HG03135 (cell line): ENCODE results near the gene GAL3ST1.
"Not testable (repeated sequence)": the region's sequence is repeated elsewhere in the genome, so short reads cannot be mapped to it uniquely, and the experiment has no call there.

ENCODE experiments used
- ATAC-seq: cut with Tn5 transposase; IDR thresholded peaks from one replicate; pipeline ENCODE4 v1.9.1; 2021; ENCODE audit warnings: mild to moderate bottlenecking, moderate library complexity; ENCODE audit not compliant: unreplicated experiment

The GAL3ST1 gene

DNA sequence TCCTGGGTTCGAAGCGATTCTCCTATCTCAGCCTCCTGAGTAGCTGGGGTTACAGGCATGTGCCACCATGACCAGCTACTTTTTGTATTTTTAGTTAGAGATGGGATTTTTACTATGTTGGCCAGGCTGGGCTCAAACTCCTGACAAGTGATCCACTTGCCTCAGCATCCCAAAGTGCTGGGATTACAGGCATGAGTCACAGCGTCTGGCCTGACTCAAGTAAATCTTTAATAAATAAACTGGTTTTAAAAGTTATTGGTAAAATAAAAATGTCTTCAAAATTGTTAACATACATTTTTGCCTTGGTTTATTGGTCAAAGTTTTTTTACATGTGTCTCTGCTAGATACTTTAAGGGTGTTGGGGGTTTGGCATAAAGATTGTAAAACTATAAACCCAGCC lies 24.5 kb upstream of the GAL3ST1 start:
- no peak for ATAC-seq

GRCh38 chr22:30596886-30597285 lies 22.4 kb upstream of the GAL3ST1 start:
- no peak for ATAC-seq

DNA sequence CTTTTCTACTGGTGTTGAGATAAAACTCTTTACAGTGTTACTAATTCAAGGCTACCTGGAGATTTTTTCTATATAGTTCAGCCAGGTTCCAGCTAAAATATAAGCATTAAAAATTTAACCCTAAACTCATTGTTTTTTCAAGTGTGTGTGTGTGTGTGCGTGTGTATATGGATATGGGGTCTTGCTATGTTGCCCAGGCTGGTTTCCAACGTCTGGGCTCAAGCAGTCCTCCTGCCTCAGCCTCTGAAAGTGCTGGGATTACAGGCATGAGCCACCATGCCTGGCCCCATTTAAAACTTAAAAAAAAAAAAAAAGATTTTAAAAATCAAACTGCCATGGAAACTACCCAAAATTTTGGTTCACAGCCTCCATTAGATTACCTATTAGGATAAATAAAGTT lies 21.7 kb upstream of the GAL3ST1 start:
- no peak for ATAC-seq

DNA sequence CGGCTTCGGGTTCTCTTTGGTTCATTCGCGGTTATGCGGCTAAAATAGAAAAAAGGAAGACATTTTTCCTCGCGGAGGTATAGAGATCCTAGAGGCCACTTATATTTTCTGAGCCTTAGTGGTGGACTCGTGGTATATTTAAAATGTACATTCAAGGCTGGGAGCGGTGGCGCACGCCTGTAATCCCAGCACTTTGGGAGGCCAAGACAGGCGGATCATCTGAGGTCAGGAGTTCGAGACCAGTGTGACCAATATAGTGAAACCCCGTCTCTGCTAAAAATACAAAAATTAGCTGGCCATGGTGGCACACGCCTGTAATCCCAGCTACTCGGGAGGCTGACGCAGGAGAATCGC lies 17.9 kb upstream of the GAL3ST1 start:
- ATAC-seq: not testable (repeated sequence)

DNA sequence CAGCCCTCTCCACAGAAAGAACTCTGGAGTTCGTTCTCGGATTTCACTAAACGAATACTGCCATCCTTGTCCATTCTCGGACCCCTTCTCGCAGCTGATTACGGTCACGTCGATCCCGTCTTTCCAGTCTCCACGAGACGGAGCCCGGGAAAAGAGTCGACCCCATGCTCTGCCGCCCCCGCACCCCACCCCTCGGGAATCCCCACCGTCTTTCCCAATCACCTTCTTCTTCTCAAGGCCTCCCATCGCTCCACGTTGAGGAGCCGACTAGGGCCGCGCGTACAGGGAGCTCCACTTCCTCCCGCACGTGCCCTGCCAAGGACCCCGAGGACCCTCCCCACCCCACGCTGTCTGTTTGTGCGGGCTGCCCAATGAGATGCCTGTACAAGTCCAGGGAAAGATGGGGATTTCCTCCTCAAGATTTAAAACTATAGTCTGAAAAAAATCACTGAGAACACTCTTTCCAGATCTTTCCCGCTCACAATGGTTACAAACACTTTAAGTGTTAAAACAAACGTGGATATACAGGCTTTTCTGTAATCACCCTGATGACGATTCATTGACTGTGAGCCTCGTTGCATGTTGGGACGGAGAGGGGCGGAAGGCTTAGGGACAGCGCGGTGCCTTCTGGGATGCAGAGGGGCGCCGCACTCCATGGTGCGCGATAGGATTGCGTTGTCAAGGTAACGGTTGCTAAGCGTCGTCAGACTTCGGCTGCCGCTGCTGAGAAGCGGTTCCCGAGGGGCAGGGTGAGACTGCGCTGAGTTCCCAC lies 17.3 kb upstream of the GAL3ST1 start, which contains the start of gene PES1:
Gene PES1 (minus strand): TSS at position 323 of the 772 bp plus-strand sequence. CDS start 77 bp downstream, at position 246.
- ATAC-seq: peak; percentile 90

GRCh38 chr22:30591191-30591587 lies 16.7 kb upstream of the GAL3ST1 start:
- no peak for ATAC-seq

DNA sequence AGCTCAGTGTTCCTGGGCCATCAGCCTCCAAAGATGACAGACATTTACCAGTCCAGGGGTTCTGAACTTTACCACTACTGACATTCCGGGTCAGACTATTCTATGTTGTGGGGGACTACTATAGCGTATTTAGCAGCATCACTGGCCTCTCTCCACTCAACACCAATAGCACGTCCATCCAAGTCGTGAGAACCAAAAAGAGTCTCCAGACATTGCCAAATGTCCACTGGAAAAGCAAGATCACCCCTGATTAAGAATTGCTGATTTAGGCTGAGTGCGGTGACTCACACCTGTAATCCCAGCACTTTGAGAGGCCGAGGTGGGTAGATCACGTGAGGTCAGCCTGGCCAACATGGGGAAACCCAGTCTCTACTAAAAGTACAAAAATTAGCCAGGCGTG lies 11.9 kb upstream of the GAL3ST1 start:
- no peak for ATAC-seq

DNA sequence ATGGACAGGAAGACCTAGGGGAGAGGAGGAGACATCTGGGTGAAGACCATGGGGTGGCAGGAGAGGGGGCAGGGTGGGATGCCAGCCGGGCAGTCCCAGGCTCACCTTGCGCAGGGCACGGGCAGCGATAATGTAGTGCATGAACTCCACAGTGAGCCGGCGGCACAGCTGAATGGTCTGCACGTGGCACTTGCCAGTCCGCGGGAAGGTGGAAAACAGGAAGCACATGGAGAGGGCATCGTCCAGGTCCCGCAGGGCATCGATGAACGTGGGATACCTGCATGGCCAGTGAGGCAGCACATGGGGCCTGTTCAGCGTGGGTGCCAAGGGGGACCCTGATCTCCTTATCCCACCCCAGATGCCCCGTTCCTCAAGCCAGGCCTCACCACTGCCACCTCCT lies 10.0 kb upstream of the GAL3ST1 start:
- no peak for ATAC-seq

- no peak for ATAC-seq
Observed at GRCh38 chr22:30582788-30583545, 8.5 kb upstream of the GAL3ST1 start.

DNA sequence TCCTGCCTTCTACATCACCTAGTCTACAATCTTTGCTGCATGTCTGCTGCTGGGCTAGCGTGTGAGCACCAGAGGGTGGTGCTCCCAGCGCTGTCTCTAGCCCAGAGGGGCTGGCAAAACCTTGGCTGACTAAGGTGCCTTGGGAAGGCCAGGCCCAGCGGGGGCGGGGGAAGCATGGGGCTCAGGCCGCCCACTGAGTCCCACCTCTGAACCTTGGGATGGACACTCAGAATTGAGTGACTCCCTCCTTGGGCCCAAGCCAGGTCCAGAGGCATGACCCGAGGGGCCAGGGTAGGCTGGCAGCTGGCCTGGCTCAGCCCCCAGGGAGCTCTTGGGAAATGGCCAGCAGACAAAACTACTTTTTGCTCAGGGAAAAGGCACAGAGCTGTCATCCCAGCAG lies 7.6 kb upstream of the GAL3ST1 start:
- ATAC-seq: no peak

DNA sequence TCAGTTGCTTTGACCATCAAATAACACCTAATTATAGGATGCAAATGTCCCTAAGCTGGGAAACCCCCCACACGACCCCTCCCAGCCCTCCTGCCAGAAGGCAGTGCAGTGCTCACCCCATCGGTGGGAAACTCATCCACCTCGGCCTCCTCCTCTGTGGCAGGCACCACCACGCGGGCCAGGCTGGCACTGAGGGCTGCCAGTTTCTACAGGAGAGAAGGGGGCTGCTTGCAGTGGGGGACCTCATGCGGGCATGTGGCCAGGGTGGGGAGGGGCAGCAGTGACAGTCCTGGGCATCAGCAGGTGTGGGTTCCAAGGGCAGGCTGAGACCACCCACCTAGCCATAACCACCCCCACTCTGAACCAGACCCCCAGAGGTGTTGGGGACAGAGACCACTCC lies 6.4 kb upstream of the GAL3ST1 start:
- no peak for ATAC-seq

- ATAC-seq: no peak
Observed at GRCh38 chr22:30578481-30578880, 4.0 kb upstream of the GAL3ST1 start.

DNA sequence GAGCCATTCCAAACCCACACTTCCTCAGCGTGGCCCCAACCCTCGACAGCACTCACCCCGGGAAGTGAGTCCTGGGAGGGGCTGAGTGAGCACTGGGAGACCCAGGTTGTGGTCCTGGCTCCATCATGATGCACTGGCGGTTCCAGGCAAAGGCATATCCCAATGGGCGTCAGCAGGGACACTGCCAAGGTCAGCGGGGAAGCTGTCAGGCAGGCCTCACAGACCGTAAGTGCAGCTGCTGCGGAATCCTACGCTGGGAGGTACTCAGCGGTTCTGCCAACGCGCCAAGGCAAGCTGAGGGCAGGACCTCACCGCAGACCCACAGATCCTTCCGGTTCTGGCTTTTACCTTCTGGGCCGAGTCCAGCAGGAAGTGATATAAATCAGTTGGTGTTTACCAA lies 1.4 kb upstream of the GAL3ST1 start:
- ATAC-seq: no peak

DNA sequence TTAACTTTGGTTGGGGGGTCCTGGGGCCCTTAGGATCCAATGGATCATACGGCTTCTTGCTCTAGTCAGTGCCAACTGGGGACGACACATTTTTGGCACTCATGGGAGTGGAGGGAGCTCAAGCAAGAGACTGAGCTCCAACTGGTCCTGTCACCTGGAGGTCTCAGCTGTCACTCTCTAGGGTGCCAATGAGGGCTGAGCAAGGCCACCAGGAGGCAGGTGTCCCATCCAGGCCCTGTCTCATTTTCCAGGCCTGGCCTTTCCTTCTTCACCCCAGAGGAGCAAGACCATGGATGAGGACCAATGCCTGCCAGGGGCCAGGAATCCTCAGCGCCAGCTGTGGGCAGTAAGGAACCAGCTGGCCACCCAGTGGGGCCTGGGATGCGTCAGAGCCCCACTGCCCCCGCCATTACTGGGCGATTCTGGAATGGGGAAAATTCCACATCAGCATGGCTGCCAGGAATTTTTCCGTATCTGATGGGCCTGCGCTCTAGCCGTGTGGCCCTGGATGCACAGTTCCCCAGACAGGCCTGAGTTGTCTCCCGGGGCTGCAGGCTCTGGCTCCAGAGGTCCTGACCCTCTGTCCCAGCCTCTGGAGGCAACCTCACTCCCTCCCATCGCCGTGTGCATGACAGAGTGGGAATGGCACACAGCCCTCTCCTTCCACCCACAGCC lies 669 bp upstream of the GAL3ST1 start:
- no peak for ATAC-seq

DNA sequence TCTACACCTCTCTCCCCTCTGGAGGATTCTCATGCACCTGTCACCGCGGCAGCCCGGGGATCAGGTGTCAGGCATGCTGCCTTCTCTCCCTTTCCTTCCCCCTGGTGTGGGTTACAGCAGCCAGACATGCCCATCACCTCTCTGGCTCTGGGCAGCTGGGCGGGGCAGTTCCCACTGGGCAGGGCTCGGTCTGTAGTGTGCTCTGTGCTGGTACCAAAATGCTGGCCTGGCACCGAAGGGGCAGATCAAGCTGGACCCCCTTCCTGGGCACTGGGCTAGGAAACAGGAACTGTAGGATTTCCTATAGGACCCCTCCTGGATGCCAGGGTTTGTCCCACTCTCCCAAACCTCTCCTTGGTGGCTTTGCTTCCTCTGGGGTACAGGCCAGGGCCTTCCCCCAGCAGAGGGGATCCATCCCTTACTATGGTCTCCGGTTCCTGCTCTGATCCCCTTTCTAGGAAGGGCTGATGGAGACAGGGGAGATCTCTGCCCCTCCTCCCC lies 821 bp downstream of the GAL3ST1 start:
- no peak for ATAC-seq

DNA sequence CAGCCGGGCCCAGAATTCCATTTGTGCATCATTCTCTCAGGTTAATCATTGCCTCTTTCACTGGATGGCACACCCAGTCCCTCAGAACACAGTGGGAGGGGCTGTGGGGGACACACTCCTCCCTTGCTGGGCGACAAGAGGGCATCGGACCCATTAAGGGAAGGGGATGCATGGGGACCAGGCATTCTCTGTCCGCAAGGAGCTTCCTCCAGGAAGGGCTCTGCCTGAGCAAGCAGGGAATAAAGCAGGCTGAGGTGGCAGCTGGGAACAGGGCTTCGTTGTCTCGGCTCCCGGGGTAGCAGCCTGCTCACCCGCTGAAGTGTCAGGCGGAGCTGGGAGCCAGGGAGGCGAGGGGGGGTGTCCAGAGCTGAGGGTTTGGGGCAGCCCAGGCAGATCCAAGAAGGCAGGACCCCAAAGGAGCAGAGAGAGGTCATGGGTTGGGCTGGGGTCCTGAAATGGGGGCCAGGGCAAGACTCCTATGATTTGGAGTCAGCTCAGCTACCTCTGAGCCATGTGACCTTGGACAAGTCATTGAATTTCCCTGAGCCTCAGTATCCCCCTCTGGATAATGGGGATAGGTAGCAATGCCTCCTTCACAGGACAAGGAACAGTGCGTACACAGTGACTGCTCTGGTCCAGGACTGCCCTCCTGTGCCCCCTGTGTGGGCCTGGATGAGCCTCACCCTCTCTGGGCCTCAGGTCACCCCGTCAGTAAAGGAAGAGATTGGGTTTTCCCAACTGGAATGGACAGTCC lies 1.4 kb downstream of the GAL3ST1 start:
- no peak for ATAC-seq

GRCh38 chr22:30572210-30572609 lies 2.3 kb downstream of the GAL3ST1 start:
- no peak for ATAC-seq

GRCh38 chr22:30569674-30570202 lies 4.7 kb downstream of the GAL3ST1 start:
- ATAC-seq: no peak

GRCh38 chr22:30568137-30568805 lies 6.2 kb downstream of the GAL3ST1 start:
- ATAC-seq: no peak

DNA sequence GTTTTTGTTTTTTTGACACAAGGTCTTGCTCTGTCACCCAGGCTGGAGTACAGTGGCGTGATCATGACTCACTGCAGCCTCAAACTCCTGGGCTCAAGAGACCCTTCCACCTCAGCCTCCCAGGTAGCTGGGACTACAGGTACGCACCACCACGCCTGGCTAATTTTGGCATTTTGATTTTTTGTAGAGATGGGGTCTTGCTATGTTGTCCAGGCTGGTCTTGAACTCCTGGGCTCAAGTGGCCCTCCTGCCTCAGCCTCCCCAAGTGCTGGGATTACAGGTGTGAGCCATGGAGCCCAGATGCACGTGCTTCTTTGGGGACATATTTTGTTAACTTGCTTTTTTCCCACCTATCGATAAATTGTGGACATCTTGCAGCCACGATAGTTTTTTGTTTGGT lies 7.2 kb downstream of the GAL3ST1 start:
- not testable (repeated sequence) for ATAC-seq
